Endodermal cell (in vitro differentiated cells): ENCODE data around the gene NDUFA8. TPM values are rescaled to one million over a fixed set of nuclear protein-coding genes. Genes with fewer than 3 reads are reported as not detected.

Source experiments
- DNase-seq: peaks from one replicate; pipeline ENCODE4 v3.0.0-alpha.2; 2017
- H3K27ac ChIP-seq: 2 replicates; pipeline ENCODE4 v1.5.1; 2013; ENCODE audit warnings: mild to moderate bottlenecking, low read depth, low read length, moderate library complexity
- H3K27me3 ChIP-seq: 2 replicates; pipeline ENCODE4 v1.6.1; 2013; ENCODE audit warnings: mild to moderate bottlenecking, low read length, moderate library complexity; ENCODE audit not compliant: insufficient read depth, control insufficient read depth, poor library complexity, severe bottlenecking
- H3K36me3 ChIP-seq: 2 replicates; pipeline ENCODE4 v1.7.0; 2013; ENCODE audit warnings: mild to moderate bottlenecking, low read length, moderate library complexity; ENCODE audit not compliant: control insufficient read depth, insufficient read depth
- H3K4me1 ChIP-seq: one replicate; pipeline ENCODE4 v1.7.0; 2013; ENCODE audit warnings: low read length; ENCODE audit not compliant: control insufficient read depth, insufficient read depth
- H3K4me3 ChIP-seq: 2 replicates; pipeline ENCODE4 v1.5.1; 2013; ENCODE audit warnings: mild to moderate bottlenecking, low read length, moderate library complexity
- H3K9ac ChIP-seq: 2 replicates; pipeline ENCODE4 v1.6.1; 2013; ENCODE audit warnings: mild to moderate bottlenecking, low read length, moderate library complexity; ENCODE audit not compliant: poor library complexity, severe bottlenecking; ENCODE audit errors: extremely low read depth
- H3K9me3 ChIP-seq: 2 replicates; pipeline ENCODE4 v1.6.1; 2013; ENCODE audit warnings: mild to moderate bottlenecking, low read length, moderate library complexity; ENCODE audit not compliant: control insufficient read depth
- H3K27ac Mint-ChIP-seq: 2 replicates; pipeline ENCODE4 v1.8.0; 2020; ENCODE audit warnings: mixed read lengths
- H3K27me3 Mint-ChIP-seq: 2 replicates; pipeline ENCODE4 v1.8.0; 2021; ENCODE audit warnings: mild to moderate bottlenecking, mixed read lengths; ENCODE audit not compliant: insufficient read depth
- H3K36me3 Mint-ChIP-seq: 2 replicates; pipeline ENCODE4 v1.8.0; 2020; ENCODE audit warnings: low read depth, mixed read lengths
- H3K4me1 Mint-ChIP-seq: 2 replicates; pipeline ENCODE4 v1.8.0; 2020; ENCODE audit warnings: mixed read lengths
- H3K4me3 Mint-ChIP-seq: 2 replicates; pipeline ENCODE4 v1.8.0; 2020; ENCODE audit warnings: mild to moderate bottlenecking, moderate library complexity, mixed read lengths
- H3K9me3 Mint-ChIP-seq: 2 replicates; pipeline ENCODE4 v1.8.0; 2020; ENCODE audit warnings: mild to moderate bottlenecking, mixed read lengths
- CTCF ChIP-seq: fragments of 200-600 bp; sonication (generic); conservative IDR thresholded peaks from 2 replicates; pipeline ENCODE4 v1.5.0; 2021; ENCODE audit warnings: antibody characterized with exemption, mild to moderate bottlenecking
- WGBS, 2 experiments: methylation state at CpG; one replicate each; pipeline versions ENCODE4 v1.1.5 to v1.1.7; 2013; ENCODE audit warnings: missing lambda C conversion rate in 2 of 2, mixed read lengths in 1 of 2; ENCODE audit not compliant: insufficient coverage in 1 of 2, insufficient read length in 1 of 2; 5-methylcytosine and 5-hydroxymethylcytosine counted together
- total RNA-seq, 2 donors: library from RNA; stranded (reverse); fragmentation: NEBNext Ultra II Directional in 1 of 2; extraction: Animal tissue kit (Norgen Biotek cat#: 25700) in 1 of 2; gene quantifications; 2 replicates in 1 of 2; 3 replicates in 1 of 2; pipeline ENCODE4 v1.2.1, GENCODE V29; 2021

Gene NDUFA8
- total RNA-seq, 2 donors from 2014 or later = 65.8 to 67.8 TPM

GRCh38 chr9:122128969-122129343 lies 30.6 kb downstream of the NDUFA8 start:
- Histone ChIP-seq H3K9me3 (no peaks in the 10 kb centered on the region), H3K4me1 (peaks cover 2% of the 10 kb centered on the region), H3K4me3 (no peak overlapping the region), H3K27me3 (peaks cover 37% of the 10 kb centered on the region), H3K36me3 (no peaks in the 10 kb centered on the region), H3K27ac (no peak overlapping the region), H3K9ac (no peak overlapping the region)
- Mint-ChIP-seq H3K4me1 (peaks cover 27% of the 10 kb centered on the region), H3K27ac (no peak overlapping the region), H3K27me3 (peaks cover 55% of the 10 kb centered on the region), H3K9me3 (no peaks in the 10 kb centered on the region), H3K4me3 (no peak overlapping the region), H3K36me3 (no peaks in the 10 kb centered on the region)
- DNase-seq = no peak
- 91 to 95% methylated on average over 4 to 7 of the region's 7 CpGs for WGBS, 2 experiments
- no peak for TF ChIP-seq CTCF

- Histone ChIP-seq H3K27ac (no peak overlapping the region), H3K4me3 (no peak overlapping the region), H3K4me1 (peaks cover 2% of the 10 kb centered on the region), H3K27me3 (peaks cover 38% of the 10 kb centered on the region), H3K9me3 (no peaks in the 10 kb centered on the region), H3K36me3 (no peaks in the 10 kb centered on the region), H3K9ac (no peak overlapping the region)
- Mint-ChIP-seq H3K27ac (no peak overlapping the region), H3K4me3 (no peak overlapping the region), H3K27me3 (peaks cover 57% of the 10 kb centered on the region), H3K36me3 (no peaks in the 10 kb centered on the region), H3K4me1 (peaks cover 27% of the 10 kb centered on the region), H3K9me3 (no peaks in the 10 kb centered on the region)
- 92 to 95% methylated on average over 4 to 24 of the region's 24 CpGs for WGBS, 2 experiments
- peak; percentile 42 for DNase-seq
- no peak for TF ChIP-seq CTCF
Observed at GRCh38 chr9:122128007-122128968, 31.3 kb downstream of the NDUFA8 start.

GRCh38 chr9:122127396-122127798 lies 32.2 kb downstream of the NDUFA8 start:
- H3K27me3 Mint-ChIP-seq = peaks cover 55% of the 10 kb centered on the region
- H3K27ac Mint-ChIP-seq = no peak overlapping the region

More at GRCh38 chr9:122127396-122127798, 32.2 kb downstream of the NDUFA8 start:
- WGBS, 2 experiments = 87 to 100% methylated on average over 1 to 10 of the region's 10 CpGs
- Histone ChIP-seq H3K27ac (no peak overlapping the region), H3K4me1 (peaks cover 2% of the 10 kb centered on the region), H3K4me3 (no peak overlapping the region), H3K27me3 (peaks cover 38% of the 10 kb centered on the region), H3K36me3 (no peaks in the 10 kb centered on the region), H3K9ac (no peak overlapping the region), H3K9me3 (no peaks in the 10 kb centered on the region)
- Mint-ChIP-seq H3K4me1 (peaks cover 27% of the 10 kb centered on the region), H3K4me3 (peak overlapping the region; percentile 65), H3K9me3 (no peaks in the 10 kb centered on the region), H3K36me3 (no peaks in the 10 kb centered on the region)
- peak; percentile 59 for DNase-seq
- no peak for TF ChIP-seq CTCF
